Measurements from ENCODE around the gene AKAP3.

Gene AKAP3

GRCh38 chr12:4580281-4580688 lies 68.6 kb downstream of the AKAP3 start:
- Mint-ChIP-seq H3K27me3 (peaks cover 2% of the 10 kb centered on the region), H3K36me3 (no peaks in the 10 kb centered on the region), H3K27ac (no peak overlapping the region), H3K4me1 (ENCODE audit: low read depth) (no peaks in the 10 kb centered on the region), H3K4me3 (no peak overlapping the region), H3K9me3 (ENCODE audit: low read depth) (no peaks in the 10 kb centered on the region)

- H3K9me3 Mint-ChIP-seq (ENCODE audit: low read depth): no peaks in the 10 kb centered on the region
- H3K36me3 Mint-ChIP-seq: no peaks in the 10 kb centered on the region
- H3K27me3 Mint-ChIP-seq: peaks cover 2% of the 10 kb centered on the region
- no peak overlapping the region for H3K4me3 Mint-ChIP-seq
- H3K4me1 Mint-ChIP-seq (ENCODE audit: low read depth): no peaks in the 10 kb centered on the region
- H3K27ac Mint-ChIP-seq: no peak overlapping the region
These were observed 69.3 kb downstream of the AKAP3 start for GRCh38 chr12:4579305-4580102.

GRCh38 chr12:4572680-4573079 lies 76.2 kb downstream of the AKAP3 start:
- Mint-ChIP-seq H3K27me3 (peaks cover 1% of the 10 kb centered on the region), H3K9me3 (ENCODE audit: low read depth) (no peaks in the 10 kb centered on the region), H3K4me3 (no peak overlapping the region), H3K27ac (no peak overlapping the region), H3K36me3 (no peaks in the 10 kb centered on the region), H3K4me1 (ENCODE audit: low read depth) (no peaks in the 10 kb centered on the region)

GRCh38 chr12:4569261-4569660 lies 79.6 kb downstream of the AKAP3 start:
- peaks cover 9% of the 10 kb centered on the region for H3K27me3 Mint-ChIP-seq
- no peaks in the 10 kb centered on the region for H3K36me3 Mint-ChIP-seq
- H3K27ac Mint-ChIP-seq: no peak overlapping the region
- H3K4me3 Mint-ChIP-seq: no peak overlapping the region
- H3K9me3 Mint-ChIP-seq (ENCODE audit: low read depth): no peaks in the 10 kb centered on the region
- peaks cover 6% of the 10 kb centered on the region for H3K4me1 Mint-ChIP-seq (ENCODE audit: low read depth)

GRCh38 chr12:4567073-4567881 lies 81.6 kb downstream of the AKAP3 start:
- Mint-ChIP-seq H3K4me1 (ENCODE audit: low read depth) (peaks cover 13% of the 10 kb centered on the region), H3K27ac (no peak overlapping the region), H3K36me3 (no peaks in the 10 kb centered on the region), H3K27me3 (peaks cover 18% of the 10 kb centered on the region), H3K9me3 (ENCODE audit: low read depth) (no peaks in the 10 kb centered on the region), H3K4me3 (no peak overlapping the region)

GRCh38 chr12:4566474-4566873 lies 82.4 kb downstream of the AKAP3 start:
- no peak overlapping the region for H3K27ac Mint-ChIP-seq
- no peaks in the 10 kb centered on the region for H3K9me3 Mint-ChIP-seq (ENCODE audit: low read depth)
- H3K36me3 Mint-ChIP-seq: no peaks in the 10 kb centered on the region
- H3K27me3 Mint-ChIP-seq: peaks cover 20% of the 10 kb centered on the region
- H3K4me1 Mint-ChIP-seq (ENCODE audit: low read depth): peaks cover 13% of the 10 kb centered on the region
- H3K4me3 Mint-ChIP-seq: no peak overlapping the region
